GM23338 (cell line): ENCODE data around the gene CFAP74.
A peak's percentile ranks its signal among the peaks of the same experiment; 100 is the strongest.

Experiments used
- CTCF ChIP-seq, 2 experiments: fragments of 200-600 bp in 1 of 2; sonication (generic) in 1 of 2; conservative IDR thresholded peaks; 2 replicates each; pipeline versions ENCODE4 v1.5.1 to v1.6.1; 2016 to 2017; ENCODE audit warnings: antibody characterized with exemption in 2 of 2, low read depth in 2 of 2, mild to moderate bottlenecking in 2 of 2, moderate library complexity in 1 of 2
- EZH2 ChIP-seq: fragments of 200-600 bp; sonication (generic); IDR thresholded peaks from one replicate; pipeline ENCODE4 v1.8.0; 2017; ENCODE audit warnings: antibody characterized with exemption, mild to moderate bottlenecking, low read depth; ENCODE audit not compliant: unreplicated experiment
- EZH2phosphoT487 ChIP-seq: fragments of 200-600 bp; sonication (generic); IDR thresholded peaks from one replicate; pipeline ENCODE4 v1.8.1; 2018; ENCODE audit warnings: antibody characterized with exemption; ENCODE audit not compliant: unreplicated experiment
- POLR2AphosphoS5 ChIP-seq: IDR thresholded peaks from 2 replicates; pipeline ENCODE4 v1.6.1; 2016; ENCODE audit warnings: antibody characterized with exemption, low read depth
- REST ChIP-seq: IDR thresholded peaks from one replicate; pipeline ENCODE4 v1.6.1; 2018; ENCODE audit warnings: antibody characterized with exemption; ENCODE audit not compliant: unreplicated experiment
- STAT1 ChIP-seq: IDR thresholded peaks from one replicate; pipeline ENCODE4 v1.6.1; 2016; ENCODE audit warnings: antibody characterized with exemption; ENCODE audit not compliant: unreplicated experiment

GRCh38 chr1:1959840-1960479, 43.6 kb downstream of the CFAP74 start:
- TF ChIP-seq POLR2AphosphoS5 (no peak), EZH2 (no peak), CTCF (conservative IDR thresholded peaks at IDR 0.05; ENCODE audit: low read depth in 2 of 2) (peak; percentile 92 to 96), REST (no peak), EZH2phosphoT487 (no peak), STAT1 (no peak)
